BE2C (cell line): ENCODE data around the gene GLIS1.
"Not testable (repeated sequence)": the region's sequence is repeated elsewhere in the genome, so short reads cannot be mapped to it uniquely, and the experiment has no call there.

Source experiments
- DNase-seq: peaks from one replicate; pipeline ENCODE4 v3.0.0-alpha.2; 2020
- H3K27me3 ChIP-seq: fragments of 250-450 bp; sonication (Bioruptor Pico); 2 replicates; pipeline ENCODE4 v1.5.1; 2020; ENCODE audit warnings: mild to moderate bottlenecking
- H3K36me3 ChIP-seq: fragments of 250-450 bp; sonication (Bioruptor Pico); 2 replicates; pipeline ENCODE4 v1.5.1; 2020; ENCODE audit warnings: mild to moderate bottlenecking
- H3K4me1 ChIP-seq: fragments of 250-450 bp; sonication (Bioruptor Pico); 2 replicates; pipeline ENCODE4 v1.5.1; 2020
- H3K4me3 ChIP-seq: 2 replicates; pipeline ENCODE4 v1.5.1; 2011; ENCODE audit warnings: low read depth, low read length
- H3K9me3 ChIP-seq: fragments of 250-450 bp; sonication (Bioruptor Pico); 2 replicates; pipeline ENCODE4 v1.5.1; 2020
- CTCF ChIP-seq: IDR thresholded peaks from 2 replicates; pipeline ENCODE4 v1.5.1; 2012; ENCODE audit warnings: mild to moderate bottlenecking, low read depth, low read length

The GLIS1 gene

DNA sequence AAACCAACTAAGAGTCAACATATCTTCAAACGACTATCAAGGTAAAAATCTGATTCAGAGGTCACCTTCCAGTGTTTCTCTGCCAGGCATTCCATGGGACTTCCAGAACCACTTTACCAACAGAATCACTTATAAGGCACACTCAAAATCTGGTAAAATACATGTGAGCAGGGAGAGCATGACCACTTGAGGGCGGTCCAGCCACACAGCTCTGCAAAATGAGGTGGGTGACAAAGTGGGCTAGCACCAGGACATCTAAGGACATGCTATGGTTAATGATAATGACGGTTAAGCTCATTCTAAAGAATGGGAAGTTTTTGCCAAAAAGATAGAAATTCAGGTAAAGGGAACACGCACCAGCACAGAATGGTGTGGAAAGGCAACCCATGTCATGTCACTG is 24.5 kb upstream of the GLIS1 start:
- Histone ChIP-seq H3K27me3 (no peaks in the 10 kb centered on the region), H3K4me1 (peaks cover 3% of the 10 kb centered on the region; the same call in 1 of the 2 replicates), H3K4me3 (no peak overlapping the region), H3K9me3 (no peaks in the 10 kb centered on the region), H3K36me3 (no peaks in the 10 kb centered on the region)
- TF ChIP-seq CTCF = 0 out of 2 replicates have a peak, but pooled peaks have one; percentile 2
- no peak for DNase-seq

DNA sequence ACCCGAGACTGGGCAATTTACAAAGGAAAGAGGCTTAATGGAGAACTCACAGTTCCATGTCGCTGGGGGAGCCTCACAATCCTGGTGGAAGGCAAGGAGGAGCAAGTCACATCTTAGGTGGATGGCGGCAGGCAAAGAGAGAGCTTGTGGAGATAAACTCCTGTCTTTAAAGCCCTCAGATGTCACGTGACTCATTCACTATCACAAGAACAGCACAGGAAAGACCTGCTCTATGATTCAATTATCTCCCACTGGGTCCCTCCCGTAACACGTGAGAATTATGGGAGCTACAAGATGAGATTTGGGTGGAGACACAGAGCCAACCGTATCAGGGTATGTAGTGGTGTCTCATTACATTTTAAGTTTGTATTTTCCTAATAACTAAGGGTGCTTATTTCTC is 21.5 kb upstream of the GLIS1 start:
- H3K27me3 ChIP-seq, DNase-seq, H3K9me3 ChIP-seq, H3K4me1 ChIP-seq, H3K36me3 ChIP-seq, H3K4me3 ChIP-seq: not testable (repeated sequence)

GRCh38 chr1:53755874-53756273 is 16.9 kb upstream of the GLIS1 start:
- TF ChIP-seq CTCF = no peak
- Histone ChIP-seq H3K27me3 (no peaks in the 10 kb centered on the region), H3K4me1 (peaks cover 3% of the 10 kb centered on the region; the same call in 1 of the 2 replicates), H3K4me3 (no peak overlapping the region), H3K36me3 (no peaks in the 10 kb centered on the region), H3K9me3 (no peaks in the 10 kb centered on the region)
- no peak for DNase-seq

GRCh38 chr1:53754484-53755312 is 15.7 kb upstream of the GLIS1 start:
- peak; percentile 38 for DNase-seq
- no peaks in the 10 kb centered on the region for H3K9me3 ChIP-seq
- no peaks in the 10 kb centered on the region for H3K27me3 ChIP-seq
- TF ChIP-seq CTCF = peak; percentile 65
- H3K4me1 ChIP-seq = no peaks in the 10 kb centered on the region
- H3K36me3 ChIP-seq = no peaks in the 10 kb centered on the region
- H3K4me3 ChIP-seq = no peak overlapping the region

GRCh38 chr1:53752281-53752680 is 13.3 kb upstream of the GLIS1 start:
- no peaks in the 10 kb centered on the region for H3K9me3 ChIP-seq
- TF ChIP-seq CTCF = no peak
- no peak for DNase-seq
- no peaks in the 10 kb centered on the region for H3K27me3 ChIP-seq
- H3K36me3 ChIP-seq = no peaks in the 10 kb centered on the region
- no peak overlapping the region for H3K4me3 ChIP-seq
- H3K4me1 ChIP-seq = no peaks in the 10 kb centered on the region

DNA sequence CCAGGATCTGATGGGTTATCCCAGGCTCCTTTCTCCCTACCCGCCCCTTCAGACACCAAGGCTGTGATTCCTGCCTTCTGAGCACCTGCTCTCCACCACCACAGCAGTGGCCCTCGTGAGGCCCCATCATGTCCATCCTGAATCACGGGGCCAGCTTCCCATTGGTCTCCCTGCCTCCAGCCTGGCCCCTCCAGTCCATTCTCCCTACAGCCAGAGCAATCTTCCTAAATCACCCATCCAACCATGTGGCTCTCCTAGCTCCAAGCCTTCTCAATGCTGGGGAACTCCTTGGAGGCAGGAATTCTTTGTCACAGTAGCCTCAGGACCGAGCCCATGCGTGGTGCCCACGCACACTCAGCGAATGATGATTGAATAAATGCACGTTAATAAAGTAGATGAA is 8.9 kb upstream of the GLIS1 start:
- no peak for DNase-seq
- H3K27me3 ChIP-seq = no peaks in the 10 kb centered on the region
- TF ChIP-seq CTCF = no peak
- H3K36me3 ChIP-seq = no peaks in the 10 kb centered on the region
- no peak overlapping the region for H3K4me3 ChIP-seq
- no peaks in the 10 kb centered on the region for H3K9me3 ChIP-seq
- no peaks in the 10 kb centered on the region for H3K4me1 ChIP-seq
